ENCODE results near the gene XRCC3. TPM values are rescaled to one million over a fixed set of nuclear protein-coding genes. Genes with fewer than 3 reads are reported as not detected.
A peak's percentile ranks its signal among the peaks of the same experiment; 100 is the strongest.

The XRCC3 gene
- total RNA-seq, 1 experiment from 2014 or later = 61.3 TPM

GRCh38 chr14:103697603-103698379, 17.5 kb downstream of the XRCC3 start:
- no peak overlapping the region for H3K9ac ChIP-seq (ENCODE audit: low read length)
- no peak for ATAC-seq
- H3K9me3 ChIP-seq (ENCODE audit: low read length) = no peaks in the 10 kb centered on the region
- TF ChIP-seq EZH2 (IDR thresholded peaks at IDR 0.05; ENCODE audit: low read length, unreplicated experiment) = no peak
- TF ChIP-seq, protein P1, sequence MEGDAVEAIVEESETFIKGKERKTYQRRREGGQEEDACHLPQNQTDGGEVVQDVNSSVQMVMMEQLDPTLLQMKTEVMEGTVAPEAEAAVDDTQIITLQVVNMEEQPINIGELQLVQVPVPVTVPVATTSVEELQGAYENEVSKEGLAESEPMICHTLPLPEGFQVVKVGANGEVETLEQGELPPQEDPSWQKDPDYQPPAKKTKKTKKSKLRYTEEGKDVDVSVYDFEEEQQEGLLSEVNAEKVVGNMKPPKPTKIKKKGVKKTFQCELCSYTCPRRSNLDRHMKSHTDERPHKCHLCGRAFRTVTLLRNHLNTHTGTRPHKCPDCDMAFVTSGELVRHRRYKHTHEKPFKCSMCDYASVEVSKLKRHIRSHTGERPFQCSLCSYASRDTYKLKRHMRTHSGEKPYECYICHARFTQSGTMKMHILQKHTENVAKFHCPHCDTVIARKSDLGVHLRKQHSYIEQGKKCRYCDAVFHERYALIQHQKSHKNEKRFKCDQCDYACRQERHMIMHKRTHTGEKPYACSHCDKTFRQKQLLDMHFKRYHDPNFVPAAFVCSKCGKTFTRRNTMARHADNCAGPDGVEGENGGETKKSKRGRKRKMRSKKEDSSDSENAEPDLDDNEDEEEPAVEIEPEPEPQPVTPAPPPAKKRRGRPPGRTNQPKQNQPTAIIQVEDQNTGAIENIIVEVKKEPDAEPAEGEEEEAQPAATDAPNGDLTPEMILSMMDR (conservative IDR thresholded peaks at IDR 0.05; ENCODE audit: low read depth, low read length) = no peak
- intact Hi-C loops (cut with micrococcal nuclease) = no loop called here
- POLR2A ChIA-PET (ENCODE audit: unreplicated experiment) = no interaction called here
- H2AFZ ChIP-seq (ENCODE audit: low read length) = no peak overlapping the region
- H3K4me1 ChIP-seq (ENCODE audit: insufficient read depth, low read length) = peaks cover 13% of the 10 kb centered on the region
- BruUV-seq (replicated peaks) = no TSS peak
- peaks cover 8% of the 10 kb centered on the region; the same call in 1 of the 2 replicates for H4K20me1 ChIP-seq (ENCODE audit: low read length)
- H3K79me2 ChIP-seq (ENCODE audit: low read length) = no peaks in the 10 kb centered on the region
- CTCF ChIA-PET = no interaction called here
- peaks cover 34% of the 10 kb centered on the region; the same call in 1 of the 2 replicates for H3K36me3 ChIP-seq (ENCODE audit: low read depth, low read length)
- no peaks in the 10 kb centered on the region for H3K27me3 ChIP-seq (ENCODE audit: low read length)
- H3F3A ChIP-seq (ENCODE audit: low read length, unreplicated experiment) = peaks cover 6% of the 10 kb centered on the region
- no peak overlapping the region for H3K4me3 ChIP-seq (ENCODE audit: low read length)
- no peak overlapping the region for H3K4me2 ChIP-seq (ENCODE audit: low read length)
- no peaks in the 10 kb centered on the region for H3K9me2 ChIP-seq (replicated peaks; ENCODE audit: low read length)
- DNase-seq = no peak
- no peak overlapping the region for H3K27ac ChIP-seq (ENCODE audit: low read length)

- peaks cover 36% of the 10 kb centered on the region; the same call in 1 of the 2 replicates for H3K36me3 ChIP-seq (ENCODE audit: low read depth, low read length)
- no peak for TF ChIP-seq EZH2 (IDR thresholded peaks at IDR 0.05; ENCODE audit: low read length, unreplicated experiment)
- TF ChIP-seq EZH2phosphoT487 (IDR thresholded peaks at IDR 0.05; ENCODE audit: borderline replicate concordance, low read length) = no peak
- TF ChIP-seq, protein P1 (conservative IDR thresholded peaks at IDR 0.05; ENCODE audit: low read depth, low read length) = no peak
- no peak for ATAC-seq
Observed at GRCh38 chr14:103697206-103697602, 18.0 kb downstream of the XRCC3 start.

DNA sequence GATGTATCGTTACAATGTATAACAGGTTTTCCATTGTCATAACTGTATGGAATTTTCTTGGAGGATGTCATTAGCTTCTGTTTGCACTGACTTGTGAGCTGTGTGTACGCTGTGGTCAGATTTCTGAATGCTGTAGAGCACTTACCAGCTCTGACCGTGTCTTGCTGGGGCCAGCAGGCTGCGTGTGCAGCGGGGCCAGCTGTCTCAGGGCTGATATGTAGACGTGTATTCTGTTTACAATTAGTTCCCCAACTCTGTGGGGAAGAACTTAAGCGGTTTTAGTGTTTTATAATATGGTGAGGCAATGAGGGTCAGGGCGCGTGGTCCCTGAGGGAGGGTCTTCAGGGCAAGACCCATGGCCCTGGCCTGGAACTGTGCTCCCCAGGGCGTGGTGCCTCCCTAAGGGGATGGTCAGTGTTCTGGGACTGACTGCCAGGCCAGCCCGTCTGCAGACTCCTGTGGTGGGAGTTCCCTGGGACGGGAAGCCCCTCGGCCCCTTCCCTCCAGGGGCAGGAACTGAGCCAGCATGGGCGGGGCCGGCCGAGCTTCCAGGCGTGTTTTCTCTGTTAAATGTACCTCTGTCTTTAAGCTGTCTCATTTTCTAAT, 18.7 kb downstream of the XRCC3 start:
- intact Hi-C loops (cut with micrococcal nuclease) = no loop called here
- BruUV-seq (replicated peaks) = TSS peak; percentile 3
- peaks cover 36% of the 10 kb centered on the region; the same call in 1 of the 2 replicates for H3K36me3 ChIP-seq (ENCODE audit: low read depth, low read length)
- TF ChIP-seq EZH2phosphoT487 (IDR thresholded peaks at IDR 0.05; ENCODE audit: borderline replicate concordance, low read length) (no peak), EZH2 (IDR thresholded peaks at IDR 0.05; ENCODE audit: low read length, unreplicated experiment) (no peak)
- H3K9me2 ChIP-seq (replicated peaks; ENCODE audit: low read length) = no peaks in the 10 kb centered on the region
- peaks cover 6% of the 10 kb centered on the region for H3F3A ChIP-seq (ENCODE audit: low read length, unreplicated experiment)
- ATAC-seq (no peak), DNase-seq (no peak)
- CTCF ChIA-PET = no interaction called here
- H3K9me3 ChIP-seq (ENCODE audit: low read length) = no peaks in the 10 kb centered on the region
- H3K79me2 ChIP-seq (ENCODE audit: low read length) = no peaks in the 10 kb centered on the region
- no peak overlapping the region for H3K9ac ChIP-seq (ENCODE audit: low read length)
- H2AFZ ChIP-seq (ENCODE audit: low read length) = no peak overlapping the region
- H3K4me1 ChIP-seq (ENCODE audit: insufficient read depth, low read length) = peaks cover 23% of the 10 kb centered on the region
- peaks cover 8% of the 10 kb centered on the region; the same call in 1 of the 2 replicates for H4K20me1 ChIP-seq (ENCODE audit: low read length)
- no peak overlapping the region for H3K4me2 ChIP-seq (ENCODE audit: low read length)
- POLR2A ChIA-PET (ENCODE audit: unreplicated experiment) = no interaction called here
- no peak overlapping the region for H3K4me3 ChIP-seq (ENCODE audit: low read length)
- H3K27me3 ChIP-seq (ENCODE audit: low read length) = no peaks in the 10 kb centered on the region
- H3K27ac ChIP-seq (ENCODE audit: low read length) = no peak overlapping the region

More at GRCh38 chr14:103697206-103697602, 18.0 kb downstream of the XRCC3 start:
- Histone ChIP-seq H2AFZ (ENCODE audit: low read length) (no peak overlapping the region), H3K4me2 (ENCODE audit: low read length) (no peak overlapping the region), H3K4me1 (ENCODE audit: insufficient read depth, low read length) (peaks cover 18% of the 10 kb centered on the region), H3K9me3 (ENCODE audit: low read length) (no peaks in the 10 kb centered on the region), H3K79me2 (ENCODE audit: low read length) (no peaks in the 10 kb centered on the region), H3K27me3 (ENCODE audit: low read length) (no peaks in the 10 kb centered on the region), H4K20me1 (ENCODE audit: low read length) (peaks cover 8% of the 10 kb centered on the region; the same call in 1 of the 2 replicates), H3K9me2 (replicated peaks; ENCODE audit: low read length) (no peaks in the 10 kb centered on the region), H3F3A (ENCODE audit: low read length, unreplicated experiment) (peaks cover 6% of the 10 kb centered on the region), H3K27ac (ENCODE audit: low read length) (no peak overlapping the region), H3K9ac (ENCODE audit: low read length) (no peak overlapping the region), H3K4me3 (ENCODE audit: low read length) (no peak overlapping the region)
- no peak for DNase-seq
- ChIA-PET POLR2A (ENCODE audit: unreplicated experiment) (no interaction called here), CTCF (no interaction called here)
- intact Hi-C loops (cut with micrococcal nuclease) = no loop called here
- no TSS peak for BruUV-seq (replicated peaks)
